Esophagus (tissue), 2 donors: ENCODE measurements around the gene TRERF1. TPM values are rescaled to one million over a fixed set of nuclear protein-coding genes. Genes with fewer than 3 reads are reported as not detected.

Experiments used
- H3K27ac ChIP-seq, 2 donors: one replicate each; pipeline ENCODE4 v1.5.1; 2013; ENCODE audit warnings: low read depth in 2 of 2, mild to moderate bottlenecking in 2 of 2, inconsistent platforms in 1 of 2, low read length in 1 of 2, moderate library complexity in 1 of 2
- H3K27me3 ChIP-seq, 2 donors: one replicate each; pipeline ENCODE4 v1.6.1; 2013; ENCODE audit warnings: low read length in 2 of 2, control low read depth in 1 of 2, mild to moderate bottlenecking in 1 of 2; ENCODE audit not compliant: insufficient read depth in 2 of 2, control insufficient read depth in 1 of 2
- H3K36me3 ChIP-seq, 2 donors: one replicate each; pipeline ENCODE4 v1.6.1; 2013; ENCODE audit warnings: low read length in 1 of 2; ENCODE audit not compliant: control insufficient read depth in 2 of 2, insufficient read depth in 2 of 2
- H3K4me1 ChIP-seq, 2 donors: one replicate each; pipeline ENCODE4 v1.6.1; 2013; ENCODE audit warnings: low read length in 1 of 2; ENCODE audit not compliant: control insufficient read depth in 2 of 2, insufficient read depth in 2 of 2
- H3K4me3 ChIP-seq, 2 donors: one replicate each; pipeline ENCODE4 v1.5.1; 2013; ENCODE audit warnings: low read length in 2 of 2, mild to moderate bottlenecking in 2 of 2, low read depth in 1 of 2, moderate library complexity in 1 of 2
- H3K9me3 ChIP-seq, 2 donors: one replicate each; pipeline ENCODE4 v1.6.1; 2013; ENCODE audit warnings: mild to moderate bottlenecking in 2 of 2, low read depth in 1 of 2, low read length in 1 of 2, moderate library complexity in 1 of 2; ENCODE audit not compliant: control insufficient read depth in 2 of 2, insufficient read depth in 1 of 2
- WGBS, 2 donors: extraction: QIAGEN DNeasy Blood & Tissue Kit; methylation state at CpG; one replicate each; pipeline ENCODE4 v1.1.7; 2013; 5-methylcytosine and 5-hydroxymethylcytosine counted together
- polyA plus RNA-seq, 2 donors: library from polyadenylated mRNA; stranded (reverse); fragments of 200-250 nt; gene quantifications; one replicate each; pipeline ENCODE4 v1.2.3, GENCODE V29; 2013
- donor health status: healthy with polysubstance abuse.
- donor health status: Bipolar disorder and iron deficiency.

Gene TRERF1
- polyA plus RNA-seq, 2 donors, result 4.6 to 8.1 TPM

DNA sequence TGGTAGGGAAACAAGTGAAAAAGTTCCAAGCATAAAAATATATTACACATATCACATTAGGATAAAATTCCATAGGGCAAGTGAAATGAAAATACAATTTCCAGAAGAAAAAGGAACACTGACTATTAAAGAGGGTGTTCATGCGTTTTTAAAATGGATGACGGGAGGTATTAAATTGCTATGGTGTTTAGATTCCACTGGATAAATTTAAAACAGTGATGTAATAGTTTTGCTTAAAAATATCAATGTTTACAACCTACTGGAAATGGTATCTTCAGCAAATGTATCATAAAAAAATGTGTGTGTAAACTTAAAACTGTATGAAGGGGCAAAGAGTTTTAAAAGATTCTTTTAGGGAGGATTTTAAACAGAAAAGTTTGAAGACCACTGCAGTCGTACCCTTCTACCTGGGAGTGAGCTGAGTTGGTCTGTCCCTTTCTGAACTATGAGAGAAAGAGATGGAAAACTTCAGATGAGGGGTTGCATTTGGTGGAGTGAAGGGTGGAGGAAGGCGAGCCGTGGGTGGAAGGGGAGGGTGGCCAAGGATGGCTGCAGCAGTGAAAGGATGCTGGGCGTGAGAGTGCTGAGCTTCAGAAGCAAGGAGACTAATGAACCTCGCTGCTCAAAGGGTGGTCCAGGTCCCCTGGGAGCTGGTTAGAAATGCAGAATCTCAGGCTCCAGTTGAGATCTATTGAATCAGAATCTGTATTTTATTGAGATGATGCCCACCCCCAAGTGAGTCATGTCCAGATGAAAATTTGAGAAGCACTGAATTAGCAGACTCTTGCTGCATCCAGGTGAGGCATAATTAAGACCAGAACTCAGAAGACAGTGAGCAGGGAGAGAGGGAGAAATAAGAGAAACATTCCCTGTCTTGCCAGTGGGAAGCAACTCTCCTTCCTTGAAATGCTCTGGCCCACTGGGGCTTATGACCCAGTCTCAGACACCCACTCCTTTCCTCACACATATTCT is 179.6 kb downstream of the TRERF1 start:
- 70 to 76% methylated on average over 7 of the region's 7 CpGs for WGBS, 2 donors
- H3K4me1 ChIP-seq, result peaks cover 0 to 2% of the 10 kb centered on the region in 2 donors
- H3K27ac ChIP-seq, result no peak overlapping the region
- H3K27me3 ChIP-seq, result no peaks in the 10 kb centered on the region
- no peaks in the 10 kb centered on the region for H3K9me3 ChIP-seq
- H3K4me3 ChIP-seq, result no peak overlapping the region
- peaks cover 5 to 16% of the 10 kb centered on the region in 2 donors for H3K36me3 ChIP-seq

DNA sequence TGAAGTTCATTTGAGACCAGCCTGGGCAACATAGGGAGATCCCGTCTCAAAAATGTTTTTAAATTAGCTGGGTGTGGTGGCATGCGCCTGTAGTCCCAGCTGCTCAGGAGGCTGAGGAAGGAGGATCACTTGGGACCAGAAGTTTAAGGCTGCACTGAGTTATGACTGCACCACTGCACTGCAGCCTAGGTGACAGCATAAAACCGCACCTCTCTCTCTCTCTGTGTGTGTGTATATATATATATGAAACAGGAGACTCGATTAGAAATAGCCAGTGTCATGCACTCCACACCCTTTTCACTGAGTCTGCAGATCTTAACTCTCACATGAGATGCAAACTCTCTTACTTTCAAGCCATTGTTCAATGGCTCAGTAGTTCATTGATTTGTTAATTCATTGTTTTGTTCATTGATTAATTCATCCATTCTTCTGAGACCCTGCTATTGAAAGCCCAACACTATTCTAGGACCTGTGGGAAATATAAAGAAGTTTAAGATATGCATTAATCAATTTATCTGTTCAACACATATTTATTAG is 181.7 kb downstream of the TRERF1 start:
- Histone ChIP-seq H3K27me3 (no peaks in the 10 kb centered on the region), H3K4me1 (no peaks in the 10 kb centered on the region), H3K9me3 (no peaks in the 10 kb centered on the region), H3K27ac (no peak overlapping the region), H3K36me3 (peaks cover 5 to 13% of the 10 kb centered on the region in 2 donors), H3K4me3 (no peak overlapping the region)
- 82 to 83% methylated on average over 4 of the region's 4 CpGs for WGBS, 2 donors

DNA sequence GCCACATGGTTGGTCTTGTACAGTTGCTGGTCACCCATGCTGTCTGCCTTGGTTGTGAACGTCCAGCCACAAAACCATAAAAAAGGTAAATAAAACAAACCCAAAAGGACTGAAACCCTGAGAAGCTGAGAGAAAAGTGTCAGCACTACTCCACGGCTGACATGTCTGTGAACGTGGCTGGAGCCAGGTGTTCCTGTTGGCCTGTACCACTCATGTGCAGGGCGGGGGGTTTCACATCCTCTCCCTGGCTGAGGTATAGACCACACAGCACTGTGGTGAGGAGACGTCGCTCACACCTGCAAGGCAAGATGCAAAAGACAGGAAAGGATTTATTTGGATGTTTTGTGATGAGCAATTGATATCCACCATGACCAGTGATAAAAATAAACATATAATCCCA is 182.2 kb downstream of the TRERF1 start:
- H3K27ac ChIP-seq, result no peak overlapping the region
- H3K27me3 ChIP-seq, result no peaks in the 10 kb centered on the region
- peaks cover 0 to 2% of the 10 kb centered on the region in 2 donors for H3K4me1 ChIP-seq
- WGBS, 2 donors, result 73 to 80% methylated on average over 6 of the region's 6 CpGs
- H3K36me3 ChIP-seq, result peaks cover 5 to 13% of the 10 kb centered on the region in 2 donors
- no peaks in the 10 kb centered on the region for H3K9me3 ChIP-seq
- no peak overlapping the region for H3K4me3 ChIP-seq

DNA sequence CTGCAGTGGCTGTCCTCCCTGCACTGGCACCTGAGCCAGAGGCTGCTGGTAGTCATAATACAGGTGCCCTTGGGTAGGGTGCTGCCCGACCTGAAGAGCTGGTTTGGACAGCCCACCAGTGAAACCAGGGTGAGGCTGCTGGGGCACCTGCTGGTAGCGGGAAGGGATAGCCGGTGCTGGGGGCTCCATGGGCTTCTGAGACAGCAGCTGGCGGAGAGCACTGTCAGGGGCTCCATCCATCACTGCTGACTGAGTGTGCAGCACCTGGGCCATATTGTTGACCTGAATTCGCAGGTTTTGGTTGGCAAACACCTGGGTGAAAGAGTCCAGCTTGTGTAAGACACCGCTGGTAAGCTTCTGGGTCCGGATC is 182.9 kb downstream of the TRERF1 start:
- Histone ChIP-seq H3K27me3 (no peaks in the 10 kb centered on the region), H3K9me3 (no peaks in the 10 kb centered on the region), H3K4me3 (no peak overlapping the region), H3K27ac (no peak overlapping the region), H3K4me1 (peaks cover 0 to 3% of the 10 kb centered on the region in 2 donors), H3K36me3 (peaks cover 5 to 13% of the 10 kb centered on the region in 2 donors)
- WGBS, 2 donors, result 95 to 96% methylated on average over 7 of the region's 7 CpGs

DNA sequence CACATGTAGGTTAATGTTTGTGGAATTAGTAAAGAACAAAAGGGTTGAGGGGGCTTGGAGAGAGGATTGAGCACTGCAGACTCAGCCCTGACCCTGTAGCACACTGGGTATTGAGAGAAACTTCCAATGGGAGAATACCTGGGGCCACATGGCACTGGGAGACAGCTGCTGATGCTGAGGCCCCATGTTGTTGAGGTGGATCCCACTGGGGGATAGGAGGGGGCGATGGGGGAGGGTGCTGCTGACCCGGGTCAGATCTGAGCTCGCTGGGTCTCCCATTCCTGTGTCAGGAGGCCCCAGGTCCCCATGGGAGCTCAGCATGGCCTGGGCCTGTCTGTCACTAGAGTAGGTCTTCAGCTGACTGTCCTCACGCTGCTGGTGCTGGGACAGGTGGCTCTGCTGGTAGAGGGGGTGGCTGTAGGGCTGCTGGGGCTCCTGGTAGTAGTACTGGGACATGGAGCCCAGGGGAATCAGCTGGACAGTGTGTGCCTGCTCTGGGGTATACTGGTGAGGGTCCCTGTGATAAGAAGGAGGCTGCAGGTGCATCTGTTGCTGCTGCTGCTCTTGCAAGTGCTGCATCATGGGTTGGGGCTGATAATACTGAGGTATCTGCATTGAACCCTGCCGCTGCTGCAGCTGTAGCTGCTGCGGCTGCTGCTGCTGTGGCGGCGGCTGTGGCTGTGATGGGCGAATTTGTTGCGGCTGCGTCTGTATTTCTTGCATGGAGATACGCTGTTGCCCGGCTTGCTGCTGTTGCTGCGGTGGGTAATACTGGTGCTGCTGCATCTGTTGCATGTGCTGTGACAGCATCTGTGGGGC is 183.5 kb downstream of the TRERF1 start:
- no peak overlapping the region for H3K4me3 ChIP-seq
- 96 to 99% methylated on average over 14 of the region's 14 CpGs for WGBS, 2 donors
- no peaks in the 10 kb centered on the region for H3K9me3 ChIP-seq
- H3K27me3 ChIP-seq, result no peaks in the 10 kb centered on the region
- H3K27ac ChIP-seq, result no peak overlapping the region
- peaks cover 5 to 16% of the 10 kb centered on the region in 2 donors for H3K36me3 ChIP-seq
- H3K4me1 ChIP-seq, result peaks cover 0 to 3% of the 10 kb centered on the region in 2 donors

DNA sequence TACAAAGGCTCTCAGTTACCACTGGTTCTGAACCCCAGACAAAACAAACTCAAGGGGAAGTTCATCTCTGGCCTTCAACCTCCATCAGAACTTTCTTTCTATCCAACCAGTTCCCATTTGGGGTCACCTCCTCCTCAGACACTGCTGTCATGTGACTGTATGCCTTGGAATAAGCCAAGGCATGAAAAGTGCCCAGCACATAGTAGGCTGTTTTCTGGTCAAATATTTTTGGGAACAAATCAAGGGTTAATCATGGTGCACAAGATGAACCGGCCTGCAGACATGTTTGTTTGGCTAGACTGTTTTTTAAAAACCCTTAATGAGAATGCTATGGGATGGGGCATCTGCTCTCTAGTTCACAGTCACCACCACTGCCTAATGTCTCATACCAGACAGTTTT is 185.2 kb downstream of the TRERF1 start:
- WGBS, 2 donors, result 74 to 82% methylated on average over 1 of the region's 1 CpG
- Histone ChIP-seq H3K36me3 (peaks cover 5 to 20% of the 10 kb centered on the region in 2 donors), H3K4me1 (peaks cover 0 to 3% of the 10 kb centered on the region in 2 donors), H3K9me3 (no peaks in the 10 kb centered on the region), H3K27ac (no peak overlapping the region), H3K4me3 (no peak overlapping the region), H3K27me3 (no peaks in the 10 kb centered on the region)

DNA sequence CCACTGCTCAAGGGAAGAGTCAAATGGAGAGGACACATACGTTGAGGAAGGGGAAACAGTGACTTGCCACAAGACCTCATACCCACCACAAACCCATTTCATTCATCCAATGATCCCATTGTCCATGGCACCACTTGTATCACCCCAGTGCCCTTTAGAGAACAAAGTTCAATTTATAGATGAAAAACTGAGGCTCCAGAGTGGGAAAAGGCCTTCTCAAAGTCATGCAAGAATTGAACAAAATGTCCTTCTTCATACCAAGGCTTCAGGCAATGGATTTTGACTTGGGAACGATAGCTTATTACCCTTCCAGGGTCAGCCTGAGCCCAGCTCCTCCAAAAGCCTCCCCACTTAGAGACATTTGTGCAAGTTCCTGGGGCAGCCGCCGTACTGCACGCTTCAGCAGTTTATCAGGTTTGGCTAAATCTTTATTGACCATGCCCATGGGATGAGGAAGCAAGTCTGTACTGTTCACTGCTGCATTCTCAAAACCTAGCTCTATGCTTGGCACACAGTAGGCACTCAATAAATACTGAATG is 186.8 kb downstream of the TRERF1 start:
- Histone ChIP-seq H3K36me3 (peaks cover 5 to 20% of the 10 kb centered on the region in 2 donors), H3K27me3 (no peaks in the 10 kb centered on the region), H3K27ac (no peak overlapping the region), H3K4me3 (no peak overlapping the region), H3K4me1 (peaks cover 4 to 5% of the 10 kb centered on the region in 2 donors), H3K9me3 (no peaks in the 10 kb centered on the region)
- WGBS, 2 donors, result 83 to 88% methylated on average over 5 of the region's 5 CpGs

DNA sequence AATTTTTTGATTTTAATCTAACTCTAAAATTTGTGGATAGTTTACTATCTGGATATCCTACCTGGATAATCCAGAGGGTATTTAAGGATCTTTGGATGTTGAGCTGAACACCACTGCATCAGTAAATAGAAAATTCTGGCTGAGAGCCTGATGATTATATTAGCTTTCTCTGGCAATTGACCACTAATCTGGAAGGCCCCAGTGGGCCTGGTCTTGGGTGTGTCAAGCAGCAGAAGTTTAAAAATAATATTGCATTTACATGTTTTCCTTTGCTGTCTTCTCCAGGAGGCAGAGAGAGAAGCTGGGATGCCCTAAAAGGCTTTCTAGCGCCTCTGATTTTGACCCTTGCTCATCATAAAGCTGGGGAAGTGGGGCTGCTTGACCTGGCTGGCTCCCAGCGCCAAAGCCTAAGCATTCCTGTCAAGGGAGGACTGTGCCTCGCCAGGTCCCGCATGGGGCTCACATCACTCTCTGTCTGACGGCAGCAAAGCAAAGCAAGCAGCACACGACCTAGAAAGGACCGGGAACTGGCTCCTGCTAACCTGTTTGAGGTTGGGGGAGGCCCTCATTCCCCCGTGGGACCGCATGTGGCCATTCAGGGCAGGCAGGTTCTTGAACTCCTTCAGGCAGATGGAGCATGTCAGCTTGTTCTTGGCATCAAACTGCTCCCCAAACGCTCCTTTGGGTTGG is 187.4 kb downstream of the TRERF1 start:
- Histone ChIP-seq H3K27me3 (no peaks in the 10 kb centered on the region), H3K27ac (no peak overlapping the region), H3K36me3 (peaks cover 5 to 16% of the 10 kb centered on the region in 2 donors), H3K9me3 (no peaks in the 10 kb centered on the region), H3K4me3 (no peak overlapping the region), H3K4me1 (peaks cover 4 to 5% of the 10 kb centered on the region in 2 donors)
- 70 to 75% methylated on average over 10 of the region's 10 CpGs for WGBS, 2 donors
